ENCODE data around the gene KLHL34.

DNA sequence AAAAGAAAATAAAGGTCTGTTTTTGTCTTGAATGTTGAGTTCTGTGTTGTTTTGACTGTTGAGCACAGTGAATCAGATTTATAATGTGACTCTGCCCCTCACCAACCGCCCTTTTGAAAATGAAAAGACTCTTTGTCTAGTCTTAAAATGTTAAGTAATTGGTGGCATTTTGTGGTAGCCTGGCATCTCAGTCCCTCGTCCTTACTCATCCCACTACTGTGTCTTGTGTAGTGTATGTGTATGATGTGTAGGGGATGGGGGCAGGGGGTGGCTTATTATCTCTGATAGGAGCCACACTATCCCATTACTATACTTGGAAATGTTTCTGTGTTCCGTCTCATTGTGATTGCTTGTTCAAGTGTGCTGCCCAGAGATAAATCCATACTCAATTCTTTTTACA is 12.2 kb downstream of the KLHL34 start:
- TF ChIP-seq, protein P1, sequence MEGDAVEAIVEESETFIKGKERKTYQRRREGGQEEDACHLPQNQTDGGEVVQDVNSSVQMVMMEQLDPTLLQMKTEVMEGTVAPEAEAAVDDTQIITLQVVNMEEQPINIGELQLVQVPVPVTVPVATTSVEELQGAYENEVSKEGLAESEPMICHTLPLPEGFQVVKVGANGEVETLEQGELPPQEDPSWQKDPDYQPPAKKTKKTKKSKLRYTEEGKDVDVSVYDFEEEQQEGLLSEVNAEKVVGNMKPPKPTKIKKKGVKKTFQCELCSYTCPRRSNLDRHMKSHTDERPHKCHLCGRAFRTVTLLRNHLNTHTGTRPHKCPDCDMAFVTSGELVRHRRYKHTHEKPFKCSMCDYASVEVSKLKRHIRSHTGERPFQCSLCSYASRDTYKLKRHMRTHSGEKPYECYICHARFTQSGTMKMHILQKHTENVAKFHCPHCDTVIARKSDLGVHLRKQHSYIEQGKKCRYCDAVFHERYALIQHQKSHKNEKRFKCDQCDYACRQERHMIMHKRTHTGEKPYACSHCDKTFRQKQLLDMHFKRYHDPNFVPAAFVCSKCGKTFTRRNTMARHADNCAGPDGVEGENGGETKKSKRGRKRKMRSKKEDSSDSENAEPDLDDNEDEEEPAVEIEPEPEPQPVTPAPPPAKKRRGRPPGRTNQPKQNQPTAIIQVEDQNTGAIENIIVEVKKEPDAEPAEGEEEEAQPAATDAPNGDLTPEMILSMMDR (IDR thresholded peaks at IDR 0.05) = no peak
- no peak for TF ChIP-seq POLR2A (IDR thresholded peaks at IDR 0.05)

Measured in body of pancreas (tissue), 4 donors.